Measurements from ENCODE around the gene STAMBPL1. TPM values are rescaled to one million over a fixed set of nuclear protein-coding genes. Genes with fewer than 3 reads are reported as not detected.

Gene STAMBPL1
- polyA plus RNA-seq, 1 of the 3 experiments (the other 2 are of a cell fraction): 25.1 TPM

- no peak; the same call in 1 of the 2 replicates for TF ChIP-seq REST (IDR thresholded peaks at IDR 0.05; ENCODE audit: low read depth, low read length)
- TF ChIP-seq MXI1 (IDR thresholded peaks at IDR 0.05; ENCODE audit: low read depth, low read length): peak; percentile 94
- TF ChIP-seq EP300 (IDR thresholded peaks at IDR 0.05; ENCODE audit: borderline replicate concordance in 1 of 2, low read depth in 1 of 2, low read length in 1 of 2): peak in 1 of 2 experiments; percentile 37; a peak in 1 of 4 replicates
- no peak for TF ChIP-seq ZBTB33 (IDR thresholded peaks at IDR 0.05; ENCODE audit: borderline replicate concordance, low read depth)
- no peak for TF ChIP-seq SMC3 (IDR thresholded peaks at IDR 0.05; ENCODE audit: low read depth, low read length)
- peak; percentile 49; the same call in 1 of the 2 replicates for TF ChIP-seq NRF1 (IDR thresholded peaks at IDR 0.05; ENCODE audit: low read depth, low read length)
Observed at GRCh38 chr10:88880282-88881076, 434 bp downstream of the STAMBPL1 start (continued).

DNA sequence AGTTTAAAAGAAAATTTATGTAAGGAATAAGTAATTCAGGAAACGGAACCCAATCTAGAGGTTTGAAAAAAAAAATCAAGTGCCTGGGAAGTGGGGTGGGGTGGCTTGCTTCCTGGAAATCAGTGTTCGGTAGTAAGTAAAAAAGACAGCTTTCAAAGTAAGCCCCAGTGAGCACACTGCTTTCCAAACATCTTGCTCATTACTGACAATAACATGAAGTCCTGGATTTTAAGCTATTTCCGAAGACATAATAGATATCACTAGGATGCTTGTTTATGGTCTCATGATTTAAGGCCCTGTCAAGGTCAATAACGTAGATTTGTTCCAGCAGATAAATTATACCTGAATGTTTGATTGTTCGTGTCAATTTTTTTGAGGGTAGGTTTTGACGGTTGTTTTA lies 1.3 kb downstream of the STAMBPL1 start:
- ChIA-PET POLR2A (interaction anchor here (2.0 kb wide), 1 partner anchor 52 kb away, joined by 7 read pairs; no protein-coding TSS in a partner anchor), CTCF (interaction anchor here (1.0 to 5.0 kb wide), 6 partner anchors 11 to 106 kb away, joined by 3 to 32 read pairs (median 5); no protein-coding TSS in a partner anchor)
- Histone ChIP-seq H3K27me3 (ENCODE audit: insufficient read depth) (no peaks in the 10 kb centered on the region), H3K4me3 (ENCODE audit: low read depth in 2 of 2, low read length in 1 of 2) (peak overlapping the region; percentile 79 to 89), H3K36me3 (replicated peaks in 1 of 2; ENCODE audit: control insufficient read depth in 1 of 2, insufficient read depth in 2 of 2, low read length in 1 of 2) (no peaks in the 10 kb centered on the region), H3K9me3 (no peaks in the 10 kb centered on the region), H3K9me2 (no peaks in the 10 kb centered on the region), H3F3A (replicated peaks; ENCODE audit: insufficient read depth) (peaks cover 45% of the 10 kb centered on the region), H3K27ac (ENCODE audit: low read depth in 2 of 2, low read length in 1 of 2) (peak overlapping the region; percentile 91 to 96), H4K20me1 (ENCODE audit: insufficient read depth) (no peaks in the 10 kb centered on the region), H3K9ac (peak overlapping the region; percentile 84), H2AFZ (ENCODE audit: low read depth) (peak overlapping the region; percentile 57), H3K4me2 (peak overlapping the region; percentile 90), H3K4me1 (ENCODE audit: control insufficient read depth in 1 of 2, insufficient read depth in 2 of 2, low read depth in 1 of 2, low read length in 1 of 2) (peaks cover 21 to 39% of the 10 kb centered on the region in 2 experiments; a peak in 3 of 4 replicates), H3K79me2 (ENCODE audit: insufficient read depth) (peaks cover 52% of the 10 kb centered on the region)
- peak; percentile 20 for DNase-seq
- 2% methylated on average over 6 of the region's 6 CpGs for WGBS (ENCODE audit: low lambda C conversion rate)
- TF ChIP-seq SIN3A (IDR thresholded peaks at IDR 0.05; ENCODE audit: borderline replicate concordance, low read depth, low read length): 0 out of 2 replicates have a peak, but pooled peaks have one; percentile 54
- peak; percentile 28; the same call in 1 of the 2 replicates for TF ChIP-seq POLR2AphosphoS5 (IDR thresholded peaks at IDR 0.05; ENCODE audit: low read depth, low read length)
- TF ChIP-seq GATA2 (CRISPR knock-in tag; IDR thresholded peaks at IDR 0.05): no peak
- TF ChIP-seq MAX (IDR thresholded peaks at IDR 0.05; ENCODE audit: low read depth): peak; percentile 37; the same call in 1 of the 2 replicates
- TF ChIP-seq TCF12 (IDR thresholded peaks at IDR 0.05): peak; percentile 62
- TF ChIP-seq USF1 (IDR thresholded peaks at IDR 0.05; ENCODE audit: borderline replicate concordance, low read depth): no peak
- no peak for TF ChIP-seq RAD21 (IDR thresholded peaks at IDR 0.05; ENCODE audit: low read length)
- TF ChIP-seq, protein P1, sequence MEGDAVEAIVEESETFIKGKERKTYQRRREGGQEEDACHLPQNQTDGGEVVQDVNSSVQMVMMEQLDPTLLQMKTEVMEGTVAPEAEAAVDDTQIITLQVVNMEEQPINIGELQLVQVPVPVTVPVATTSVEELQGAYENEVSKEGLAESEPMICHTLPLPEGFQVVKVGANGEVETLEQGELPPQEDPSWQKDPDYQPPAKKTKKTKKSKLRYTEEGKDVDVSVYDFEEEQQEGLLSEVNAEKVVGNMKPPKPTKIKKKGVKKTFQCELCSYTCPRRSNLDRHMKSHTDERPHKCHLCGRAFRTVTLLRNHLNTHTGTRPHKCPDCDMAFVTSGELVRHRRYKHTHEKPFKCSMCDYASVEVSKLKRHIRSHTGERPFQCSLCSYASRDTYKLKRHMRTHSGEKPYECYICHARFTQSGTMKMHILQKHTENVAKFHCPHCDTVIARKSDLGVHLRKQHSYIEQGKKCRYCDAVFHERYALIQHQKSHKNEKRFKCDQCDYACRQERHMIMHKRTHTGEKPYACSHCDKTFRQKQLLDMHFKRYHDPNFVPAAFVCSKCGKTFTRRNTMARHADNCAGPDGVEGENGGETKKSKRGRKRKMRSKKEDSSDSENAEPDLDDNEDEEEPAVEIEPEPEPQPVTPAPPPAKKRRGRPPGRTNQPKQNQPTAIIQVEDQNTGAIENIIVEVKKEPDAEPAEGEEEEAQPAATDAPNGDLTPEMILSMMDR (IDR thresholded peaks at IDR 0.05): no peak
- TF ChIP-seq ELF1 (IDR thresholded peaks at IDR 0.05): no peak
- no peak for TF ChIP-seq MEF2A (IDR thresholded peaks at IDR 0.05; ENCODE audit: borderline replicate concordance, low read depth)
- TF ChIP-seq, protein P2, sequence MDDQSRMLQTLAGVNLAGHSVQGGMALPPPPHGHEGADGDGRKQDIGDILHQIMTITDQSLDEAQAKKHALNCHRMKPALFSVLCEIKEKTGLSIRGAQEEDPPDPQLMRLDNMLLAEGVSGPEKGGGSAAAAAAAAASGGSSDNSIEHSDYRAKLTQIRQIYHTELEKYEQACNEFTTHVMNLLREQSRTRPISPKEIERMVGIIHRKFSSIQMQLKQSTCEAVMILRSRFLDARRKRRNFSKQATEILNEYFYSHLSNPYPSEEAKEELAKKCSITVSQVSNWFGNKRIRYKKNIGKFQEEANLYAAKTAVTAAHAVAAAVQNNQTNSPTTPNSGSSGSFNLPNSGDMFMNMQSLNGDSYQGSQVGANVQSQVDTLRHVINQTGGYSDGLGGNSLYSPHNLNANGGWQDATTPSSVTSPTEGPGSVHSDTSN (IDR thresholded peaks at IDR 0.05): peak; percentile 83
- no peak for TF ChIP-seq NFIC (IDR thresholded peaks at IDR 0.05; ENCODE audit: borderline replicate concordance)
- TF ChIP-seq EP300 (IDR thresholded peaks at IDR 0.05; ENCODE audit: borderline replicate concordance in 1 of 2, low read depth in 1 of 2, low read length in 1 of 2): peak in 1 of 2 experiments; percentile 52; a peak in 2 of 4 replicates
- TF ChIP-seq RCOR1 (IDR thresholded peaks at IDR 0.05; ENCODE audit: low read length): no peak

Data from SK-N-SH (cell line).